Endodermal cell (in vitro differentiated cells): Measurements from ENCODE around the gene SGCE. TPM values are rescaled to one million over a fixed set of nuclear protein-coding genes. Genes with fewer than 3 reads are reported as not detected.
A peak's percentile ranks its signal among the peaks of the same experiment; 100 is the strongest.

Source experiments
- DNase-seq: peaks from one replicate; pipeline ENCODE4 v3.0.0-alpha.2; 2017
- H3K27ac ChIP-seq: 2 replicates; pipeline ENCODE4 v1.5.1; 2013; ENCODE audit warnings: mild to moderate bottlenecking, low read depth, low read length, moderate library complexity
- H3K27me3 ChIP-seq: 2 replicates; pipeline ENCODE4 v1.6.1; 2013; ENCODE audit warnings: mild to moderate bottlenecking, low read length, moderate library complexity; ENCODE audit not compliant: insufficient read depth, control insufficient read depth, poor library complexity, severe bottlenecking
- H3K36me3 ChIP-seq: 2 replicates; pipeline ENCODE4 v1.7.0; 2013; ENCODE audit warnings: mild to moderate bottlenecking, low read length, moderate library complexity; ENCODE audit not compliant: control insufficient read depth, insufficient read depth
- H3K4me1 ChIP-seq: one replicate; pipeline ENCODE4 v1.7.0; 2013; ENCODE audit warnings: low read length; ENCODE audit not compliant: control insufficient read depth, insufficient read depth
- H3K4me3 ChIP-seq: 2 replicates; pipeline ENCODE4 v1.5.1; 2013; ENCODE audit warnings: mild to moderate bottlenecking, low read length, moderate library complexity
- H3K9ac ChIP-seq: 2 replicates; pipeline ENCODE4 v1.6.1; 2013; ENCODE audit warnings: mild to moderate bottlenecking, low read length, moderate library complexity; ENCODE audit not compliant: poor library complexity, severe bottlenecking; ENCODE audit errors: extremely low read depth
- H3K9me3 ChIP-seq: 2 replicates; pipeline ENCODE4 v1.6.1; 2013; ENCODE audit warnings: mild to moderate bottlenecking, low read length, moderate library complexity; ENCODE audit not compliant: control insufficient read depth
- H3K27ac Mint-ChIP-seq: 2 replicates; pipeline ENCODE4 v1.8.0; 2020; ENCODE audit warnings: mixed read lengths
- H3K27me3 Mint-ChIP-seq: 2 replicates; pipeline ENCODE4 v1.8.0; 2021; ENCODE audit warnings: mild to moderate bottlenecking, mixed read lengths; ENCODE audit not compliant: insufficient read depth
- H3K36me3 Mint-ChIP-seq: 2 replicates; pipeline ENCODE4 v1.8.0; 2020; ENCODE audit warnings: low read depth, mixed read lengths
- H3K4me1 Mint-ChIP-seq: 2 replicates; pipeline ENCODE4 v1.8.0; 2020; ENCODE audit warnings: mixed read lengths
- H3K4me3 Mint-ChIP-seq: 2 replicates; pipeline ENCODE4 v1.8.0; 2020; ENCODE audit warnings: mild to moderate bottlenecking, moderate library complexity, mixed read lengths
- H3K9me3 Mint-ChIP-seq: 2 replicates; pipeline ENCODE4 v1.8.0; 2020; ENCODE audit warnings: mild to moderate bottlenecking, mixed read lengths
- CTCF ChIP-seq: fragments of 200-600 bp; sonication (generic); conservative IDR thresholded peaks from 2 replicates; pipeline ENCODE4 v1.5.0; 2021; ENCODE audit warnings: antibody characterized with exemption, mild to moderate bottlenecking
- WGBS, 2 experiments: methylation state at CpG; one replicate each; pipeline versions ENCODE4 v1.1.5 to v1.1.7; 2013; ENCODE audit warnings: missing lambda C conversion rate in 2 of 2, mixed read lengths in 1 of 2; ENCODE audit not compliant: insufficient coverage in 1 of 2, insufficient read length in 1 of 2; 5-methylcytosine and 5-hydroxymethylcytosine counted together
- total RNA-seq, 2 donors: library from RNA; stranded (reverse); fragmentation: NEBNext Ultra II Directional in 1 of 2; extraction: Animal tissue kit (Norgen Biotek cat#: 25700) in 1 of 2; gene quantifications; 2 replicates in 1 of 2; 3 replicates in 1 of 2; pipeline ENCODE4 v1.2.1, GENCODE V29; 2021

SGCE gene
- total RNA-seq, 2 donors from 2014 or later = 40.9 to 45.9 TPM

- H3K9me3 Mint-ChIP-seq = no peaks in the 10 kb centered on the region
- no peak overlapping the region for H3K4me3 ChIP-seq
- peak overlapping the region; percentile 73 for H3K27ac ChIP-seq
- no peaks in the 10 kb centered on the region for H3K36me3 ChIP-seq
- no peak for TF ChIP-seq CTCF
- H3K4me1 Mint-ChIP-seq = peaks cover 17% of the 10 kb centered on the region
- H3K4me1 ChIP-seq = no peaks in the 10 kb centered on the region
- no peaks in the 10 kb centered on the region for H3K27me3 ChIP-seq
- H3K27me3 Mint-ChIP-seq = no peaks in the 10 kb centered on the region
- no peak overlapping the region for H3K9ac ChIP-seq
- no peaks in the 10 kb centered on the region for H3K36me3 Mint-ChIP-seq
- WGBS, 2 experiments = 54 to 92% methylated on average over 2 to 5 of the region's 5 CpGs
- no peak overlapping the region for H3K27ac Mint-ChIP-seq
- DNase-seq = no peak
- H3K4me3 Mint-ChIP-seq = no peak overlapping the region
- H3K9me3 ChIP-seq = no peaks in the 10 kb centered on the region
These were observed 23.5 kb downstream of the SGCE start for GRCh38 chr7:94632338-94633013.

- no peak overlapping the region for H3K27ac ChIP-seq
- H3K36me3 ChIP-seq = no peaks in the 10 kb centered on the region
- H3K27me3 ChIP-seq = no peaks in the 10 kb centered on the region
- no peak for TF ChIP-seq CTCF
- Mint-ChIP-seq H3K27ac (no peak overlapping the region), H3K27me3 (no peaks in the 10 kb centered on the region), H3K9me3 (no peaks in the 10 kb centered on the region), H3K4me3 (no peak overlapping the region), H3K4me1 (peaks cover 17% of the 10 kb centered on the region), H3K36me3 (no peaks in the 10 kb centered on the region)
- no peak for DNase-seq
- no peak overlapping the region for H3K9ac ChIP-seq
- WGBS, 2 experiments = 100% methylated on average over 2 of the region's 4 CpGs; no CpG with 5 or more reads in 1 of the 2 experiments
- H3K4me3 ChIP-seq = no peak overlapping the region
- H3K9me3 ChIP-seq = no peaks in the 10 kb centered on the region
- H3K4me1 ChIP-seq = no peaks in the 10 kb centered on the region
These were observed 25.1 kb downstream of the SGCE start for GRCh38 chr7:94630855-94631254.

- H3K4me3 ChIP-seq = no peak overlapping the region
- Mint-ChIP-seq H3K27me3 (no peaks in the 10 kb centered on the region), H3K4me1 (no peaks in the 10 kb centered on the region), H3K27ac (no peak overlapping the region), H3K4me3 (no peak overlapping the region), H3K36me3 (no peaks in the 10 kb centered on the region), H3K9me3 (no peaks in the 10 kb centered on the region)
- H3K4me1 ChIP-seq = no peaks in the 10 kb centered on the region
- H3K27ac ChIP-seq = no peak overlapping the region
- DNase-seq = no peak
- H3K27me3 ChIP-seq = no peaks in the 10 kb centered on the region
- no peak overlapping the region for H3K9ac ChIP-seq
- H3K36me3 ChIP-seq = no peaks in the 10 kb centered on the region
- TF ChIP-seq CTCF = no peak
- WGBS, 2 experiments = 80 to 96% methylated on average over 1 to 3 of the region's 3 CpGs
- H3K9me3 ChIP-seq = no peaks in the 10 kb centered on the region
These were observed 32.1 kb downstream of the SGCE start for GRCh38 chr7:94623820-94624219.
